Measurements from ENCODE around the gene DOCK10. TPM values are rescaled to one million over a fixed set of nuclear protein-coding genes. Genes with fewer than 3 reads are reported as not detected.

The DOCK10 gene
- polyA plus RNA-seq, 1 donor: 9.3 TPM

- no peak overlapping the region for H3K4me3 ChIP-seq (ENCODE audit: low read length)
- H3K9me3 ChIP-seq (ENCODE audit: control insufficient read depth, low read depth, low read length): no peaks in the 10 kb centered on the region
- 78% methylated on average over 1 of the region's 1 CpG for WGBS (ENCODE audit: insufficient coverage, low lambda C conversion rate)
- no peak for DNase-seq
- H3K27ac ChIP-seq (ENCODE audit: low read length): no peak overlapping the region
- H3K36me3 ChIP-seq (ENCODE audit: control insufficient read depth, insufficient read depth, low read length): no peaks in the 10 kb centered on the region
- H3K4me1 ChIP-seq (ENCODE audit: control insufficient read depth, insufficient read depth, low read length): no peaks in the 10 kb centered on the region
- no peaks in the 10 kb centered on the region for H3K27me3 ChIP-seq (ENCODE audit: control insufficient read depth, insufficient read depth, low read length)
Observed at GRCh38 chr2:224904381-224904780, 137.9 kb downstream of the DOCK10 start.

- H3K27ac ChIP-seq (ENCODE audit: low read length): no peak overlapping the region
- no peak overlapping the region for H3K4me3 ChIP-seq (ENCODE audit: low read length)
- no peaks in the 10 kb centered on the region for H3K27me3 ChIP-seq (ENCODE audit: control insufficient read depth, insufficient read depth, low read length)
- DNase-seq: no peak
- H3K36me3 ChIP-seq (ENCODE audit: control insufficient read depth, insufficient read depth, low read length): no peaks in the 10 kb centered on the region
- no peaks in the 10 kb centered on the region for H3K9me3 ChIP-seq (ENCODE audit: control insufficient read depth, low read depth, low read length)
- no peaks in the 10 kb centered on the region for H3K4me1 ChIP-seq (ENCODE audit: control insufficient read depth, insufficient read depth, low read length)
- 100% methylated on average over 1 of the region's 1 CpG for WGBS (ENCODE audit: insufficient coverage, low lambda C conversion rate)
Observed at GRCh38 chr2:224903621-224904020, 138.6 kb downstream of the DOCK10 start.

GRCh38 chr2:224901121-224901676, 141.1 kb downstream of the DOCK10 start:
- Histone ChIP-seq H3K4me1 (ENCODE audit: control insufficient read depth, insufficient read depth, low read length) (no peaks in the 10 kb centered on the region), H3K4me3 (ENCODE audit: low read length) (no peak overlapping the region), H3K36me3 (ENCODE audit: control insufficient read depth, insufficient read depth, low read length) (no peaks in the 10 kb centered on the region), H3K27me3 (ENCODE audit: control insufficient read depth, insufficient read depth, low read length) (no peaks in the 10 kb centered on the region), H3K27ac (ENCODE audit: low read length) (no peak overlapping the region), H3K9me3 (ENCODE audit: control insufficient read depth, low read depth, low read length) (no peaks in the 10 kb centered on the region)
- DNase-seq: no peak
- no CpG with 5 or more reads among the region's 4 CpGs for WGBS (ENCODE audit: insufficient coverage, low lambda C conversion rate)

GRCh38 chr2:224895377-224895776, 146.9 kb downstream of the DOCK10 start:
- Histone ChIP-seq H3K27ac (ENCODE audit: low read length) (no peak overlapping the region), H3K36me3 (ENCODE audit: control insufficient read depth, insufficient read depth, low read length) (peaks cover 2% of the 10 kb centered on the region), H3K4me3 (ENCODE audit: low read length) (no peak overlapping the region), H3K4me1 (ENCODE audit: control insufficient read depth, insufficient read depth, low read length) (no peaks in the 10 kb centered on the region), H3K27me3 (ENCODE audit: control insufficient read depth, insufficient read depth, low read length) (no peaks in the 10 kb centered on the region), H3K9me3 (ENCODE audit: control insufficient read depth, low read depth, low read length) (no peaks in the 10 kb centered on the region)
- no CpG with 5 or more reads among the region's 1 CpG for WGBS (ENCODE audit: insufficient coverage, low lambda C conversion rate)
- no peak for DNase-seq

GRCh38 chr2:224894356-224894755, 147.9 kb downstream of the DOCK10 start:
- no peaks in the 10 kb centered on the region for H3K9me3 ChIP-seq (ENCODE audit: control insufficient read depth, low read depth, low read length)
- no peak overlapping the region for H3K4me3 ChIP-seq (ENCODE audit: low read length)
- DNase-seq: peak in 1 of 2 donors; percentile 8
- no peak overlapping the region for H3K27ac ChIP-seq (ENCODE audit: low read length)
- no peaks in the 10 kb centered on the region for H3K4me1 ChIP-seq (ENCODE audit: control insufficient read depth, insufficient read depth, low read length)
- peaks cover 2% of the 10 kb centered on the region for H3K36me3 ChIP-seq (ENCODE audit: control insufficient read depth, insufficient read depth, low read length)
- H3K27me3 ChIP-seq (ENCODE audit: control insufficient read depth, insufficient read depth, low read length): no peaks in the 10 kb centered on the region
- 86% methylated on average over 1 of the region's 3 CpGs for WGBS (ENCODE audit: insufficient coverage, low lambda C conversion rate)

- Histone ChIP-seq H3K9me3 (ENCODE audit: control insufficient read depth, low read depth, low read length) (no peaks in the 10 kb centered on the region), H3K4me3 (ENCODE audit: low read length) (no peak overlapping the region), H3K27me3 (ENCODE audit: control insufficient read depth, insufficient read depth, low read length) (no peaks in the 10 kb centered on the region), H3K27ac (ENCODE audit: low read length) (no peak overlapping the region), H3K4me1 (ENCODE audit: control insufficient read depth, insufficient read depth, low read length) (no peaks in the 10 kb centered on the region), H3K36me3 (ENCODE audit: control insufficient read depth, insufficient read depth, low read length) (peaks cover 2% of the 10 kb centered on the region)
- WGBS (ENCODE audit: insufficient coverage, low lambda C conversion rate): 90% methylated on average over 2 of the region's 2 CpGs
- DNase-seq: no peak
Observed at GRCh38 chr2:224893848-224894247, 148.4 kb downstream of the DOCK10 start.

- DNase-seq: no peak
- Histone ChIP-seq H3K4me3 (ENCODE audit: low read length) (no peak overlapping the region), H3K4me1 (ENCODE audit: control insufficient read depth, insufficient read depth, low read length) (no peaks in the 10 kb centered on the region), H3K27me3 (ENCODE audit: control insufficient read depth, insufficient read depth, low read length) (no peaks in the 10 kb centered on the region), H3K27ac (ENCODE audit: low read length) (no peak overlapping the region), H3K9me3 (ENCODE audit: control insufficient read depth, low read depth, low read length) (no peaks in the 10 kb centered on the region), H3K36me3 (ENCODE audit: control insufficient read depth, insufficient read depth, low read length) (peaks cover 2% of the 10 kb centered on the region)
- 100% methylated on average over 1 of the region's 6 CpGs for WGBS (ENCODE audit: insufficient coverage, low lambda C conversion rate)
Observed at GRCh38 chr2:224892574-224893204, 149.6 kb downstream of the DOCK10 start.

- Histone ChIP-seq H3K36me3 (ENCODE audit: control insufficient read depth, insufficient read depth, low read length) (peaks cover 2% of the 10 kb centered on the region), H3K27me3 (ENCODE audit: control insufficient read depth, insufficient read depth, low read length) (no peaks in the 10 kb centered on the region), H3K9me3 (ENCODE audit: control insufficient read depth, low read depth, low read length) (no peaks in the 10 kb centered on the region), H3K27ac (ENCODE audit: low read length) (no peak overlapping the region), H3K4me1 (ENCODE audit: control insufficient read depth, insufficient read depth, low read length) (no peaks in the 10 kb centered on the region), H3K4me3 (ENCODE audit: low read length) (no peak overlapping the region)
- no peak for DNase-seq
- WGBS (ENCODE audit: insufficient coverage, low lambda C conversion rate): no CpG with 5 or more reads among the region's 3 CpGs
Observed at GRCh38 chr2:224890372-224890771, 151.9 kb downstream of the DOCK10 start.

GRCh38 chr2:224887141-224887540, 155.1 kb downstream of the DOCK10 start:
- Histone ChIP-seq H3K27me3 (ENCODE audit: control insufficient read depth, insufficient read depth, low read length) (no peaks in the 10 kb centered on the region), H3K9me3 (ENCODE audit: control insufficient read depth, low read depth, low read length) (no peaks in the 10 kb centered on the region), H3K4me1 (ENCODE audit: control insufficient read depth, insufficient read depth, low read length) (no peaks in the 10 kb centered on the region), H3K4me3 (ENCODE audit: low read length) (no peak overlapping the region), H3K36me3 (ENCODE audit: control insufficient read depth, insufficient read depth, low read length) (no peaks in the 10 kb centered on the region), H3K27ac (ENCODE audit: low read length) (no peak overlapping the region)
- no peak for DNase-seq
- WGBS (ENCODE audit: insufficient coverage, low lambda C conversion rate): no CpG with 5 or more reads among the region's 1 CpG

- peaks cover 2% of the 10 kb centered on the region for H3K36me3 ChIP-seq (ENCODE audit: control insufficient read depth, insufficient read depth, low read length)
- WGBS (ENCODE audit: insufficient coverage, low lambda C conversion rate): 80% methylated on average over 3 of the region's 9 CpGs
- H3K9me3 ChIP-seq (ENCODE audit: control insufficient read depth, low read depth, low read length): no peaks in the 10 kb centered on the region
- no peaks in the 10 kb centered on the region for H3K4me1 ChIP-seq (ENCODE audit: control insufficient read depth, insufficient read depth, low read length)
- no peaks in the 10 kb centered on the region for H3K27me3 ChIP-seq (ENCODE audit: control insufficient read depth, insufficient read depth, low read length)
- H3K4me3 ChIP-seq (ENCODE audit: low read length): no peak overlapping the region
- no peak for DNase-seq
- no peak overlapping the region for H3K27ac ChIP-seq (ENCODE audit: low read length)
Observed at GRCh38 chr2:224885836-224886547, 156.3 kb downstream of the DOCK10 start.

Data from large intestine (tissue), 3 donors.